ENCODE results near the gene EML3. TPM values are rescaled to one million over a fixed set of nuclear protein-coding genes. Genes with fewer than 3 reads are reported as not detected.

EML3 gene
- total RNA-seq, 1 donor from 2014 or later: 4.0 TPM

GRCh38 chr11:62601122-62601371 is 11.5 kb downstream of the EML3 start:
- H3K4me2 ChIP-seq: peak overlapping the region; percentile 92
- H3K27me3 Mint-ChIP-seq (ENCODE audit: insufficient read depth, low read depth): peaks cover 6% of the 10 kb centered on the region
- peak overlapping the region; percentile 86 for H3K27ac ChIP-seq
- H3K36me3 Mint-ChIP-seq: peaks cover 34% of the 10 kb centered on the region
- H3K4me1 Mint-ChIP-seq: peaks cover 53% of the 10 kb centered on the region
- H3K36me3 ChIP-seq: no peaks in the 10 kb centered on the region
- TF ChIP-seq, protein P1, sequence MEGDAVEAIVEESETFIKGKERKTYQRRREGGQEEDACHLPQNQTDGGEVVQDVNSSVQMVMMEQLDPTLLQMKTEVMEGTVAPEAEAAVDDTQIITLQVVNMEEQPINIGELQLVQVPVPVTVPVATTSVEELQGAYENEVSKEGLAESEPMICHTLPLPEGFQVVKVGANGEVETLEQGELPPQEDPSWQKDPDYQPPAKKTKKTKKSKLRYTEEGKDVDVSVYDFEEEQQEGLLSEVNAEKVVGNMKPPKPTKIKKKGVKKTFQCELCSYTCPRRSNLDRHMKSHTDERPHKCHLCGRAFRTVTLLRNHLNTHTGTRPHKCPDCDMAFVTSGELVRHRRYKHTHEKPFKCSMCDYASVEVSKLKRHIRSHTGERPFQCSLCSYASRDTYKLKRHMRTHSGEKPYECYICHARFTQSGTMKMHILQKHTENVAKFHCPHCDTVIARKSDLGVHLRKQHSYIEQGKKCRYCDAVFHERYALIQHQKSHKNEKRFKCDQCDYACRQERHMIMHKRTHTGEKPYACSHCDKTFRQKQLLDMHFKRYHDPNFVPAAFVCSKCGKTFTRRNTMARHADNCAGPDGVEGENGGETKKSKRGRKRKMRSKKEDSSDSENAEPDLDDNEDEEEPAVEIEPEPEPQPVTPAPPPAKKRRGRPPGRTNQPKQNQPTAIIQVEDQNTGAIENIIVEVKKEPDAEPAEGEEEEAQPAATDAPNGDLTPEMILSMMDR (IDR thresholded peaks at IDR 0.05): no peak
- TF ChIP-seq EZH2 (IDR thresholded peaks at IDR 0.05) (no peak), EZH2phosphoT487 (IDR thresholded peaks at IDR 0.05) (no peak)
- peak overlapping the region; percentile 99 for H3K4me3 Mint-ChIP-seq
- no peak for DNase-seq (ENCODE audit: low spot score)
- H3K27me3 ChIP-seq: peaks cover 22% of the 10 kb centered on the region
- peak overlapping the region; percentile 51 for H2AFZ ChIP-seq (replicated peaks)
- peaks cover 59% of the 10 kb centered on the region for H3F3A ChIP-seq (ENCODE audit: low read depth)
- H3K27ac Mint-ChIP-seq: no peak overlapping the region
- peaks cover 37% of the 10 kb centered on the region for H3K4me1 ChIP-seq
- no peaks in the 10 kb centered on the region for H3K9me3 ChIP-seq (ENCODE audit: low read depth)
- peaks cover 36% of the 10 kb centered on the region for H3K79me2 ChIP-seq (ENCODE audit: low read depth)
- no peaks in the 10 kb centered on the region for H3K9me3 Mint-ChIP-seq
- peaks cover 31% of the 10 kb centered on the region for H4K20me1 ChIP-seq (ENCODE audit: low read depth)
- peak overlapping the region; percentile 87 for H3K4me3 ChIP-seq
- H3K9ac ChIP-seq: peak overlapping the region; percentile 96

DNA sequence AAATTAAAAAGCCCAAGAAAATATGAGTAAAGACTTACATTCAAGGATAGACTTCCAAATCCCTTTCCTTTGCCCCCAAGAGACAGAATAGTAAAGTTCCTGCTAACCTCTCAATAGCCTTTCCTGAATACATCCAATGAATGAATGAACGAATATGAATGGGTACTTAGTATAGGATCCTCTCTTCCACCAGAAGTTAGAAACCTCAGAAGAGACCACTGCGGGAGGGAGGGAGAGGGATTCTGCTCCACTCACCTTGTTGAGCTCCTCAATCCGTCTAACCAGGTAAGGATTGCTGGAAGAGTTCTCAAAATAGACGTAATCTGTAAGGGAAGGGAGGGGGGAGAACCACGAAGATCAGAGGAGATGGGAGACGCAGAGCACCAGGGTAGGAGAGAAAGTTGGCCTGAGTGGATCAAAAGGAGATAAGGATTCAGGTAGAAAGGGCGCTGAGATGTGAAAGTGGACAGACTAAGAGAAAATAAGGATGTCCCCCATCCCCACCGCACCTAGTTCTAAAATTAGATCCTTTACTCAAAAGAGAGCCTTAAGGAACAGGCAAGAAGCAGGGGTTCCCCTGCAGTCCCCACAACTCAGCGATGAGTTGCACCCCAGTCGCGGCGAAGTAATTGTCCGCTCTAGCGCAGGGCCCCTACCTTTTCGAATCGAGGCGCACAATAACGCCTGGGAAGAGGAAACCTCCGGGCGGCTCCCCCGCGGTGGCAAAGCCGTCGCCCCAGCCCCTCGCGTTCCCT is 12.0 kb downstream of the EML3 start:
- Histone ChIP-seq H4K20me1 (ENCODE audit: low read depth) (peaks cover 31% of the 10 kb centered on the region), H3K27ac (no peak overlapping the region), H3F3A (ENCODE audit: low read depth) (peaks cover 62% of the 10 kb centered on the region), H2AFZ (replicated peaks) (no peak overlapping the region), H3K9ac (peak overlapping the region; percentile 96), H3K4me1 (peaks cover 36% of the 10 kb centered on the region), H3K4me2 (peak overlapping the region; percentile 92), H3K36me3 (no peaks in the 10 kb centered on the region), H3K4me3 (peak overlapping the region; percentile 87), H3K9me3 (ENCODE audit: low read depth) (no peaks in the 10 kb centered on the region), H3K27me3 (peaks cover 22% of the 10 kb centered on the region), H3K79me2 (ENCODE audit: low read depth) (peaks cover 36% of the 10 kb centered on the region)
- TF ChIP-seq EZH2phosphoT487 (IDR thresholded peaks at IDR 0.05) (no peak), EZH2 (IDR thresholded peaks at IDR 0.05) (no peak)
- TF ChIP-seq, protein P1 (IDR thresholded peaks at IDR 0.05): no peak
- Mint-ChIP-seq H3K4me1 (peaks cover 52% of the 10 kb centered on the region), H3K27me3 (ENCODE audit: insufficient read depth, low read depth) (peaks cover 7% of the 10 kb centered on the region), H3K36me3 (peaks cover 34% of the 10 kb centered on the region), H3K9me3 (no peaks in the 10 kb centered on the region), H3K27ac (peak overlapping the region; percentile 4), H3K4me3 (peak overlapping the region; percentile 99)
- peak; percentile 45 for DNase-seq (ENCODE audit: low spot score)

- Mint-ChIP-seq H3K4me1 (peaks cover 48% of the 10 kb centered on the region), H3K27me3 (ENCODE audit: insufficient read depth, low read depth) (peaks cover 5% of the 10 kb centered on the region), H3K36me3 (peaks cover 34% of the 10 kb centered on the region), H3K4me3 (peak overlapping the region; percentile 99), H3K9me3 (no peaks in the 10 kb centered on the region), H3K27ac (peak overlapping the region; percentile 4)
- peaks cover 30% of the 10 kb centered on the region for H3K4me1 ChIP-seq
- H3K4me3 ChIP-seq: peak overlapping the region; percentile 87
- H3F3A ChIP-seq (ENCODE audit: low read depth): peaks cover 63% of the 10 kb centered on the region
- no peak overlapping the region for H3K27ac ChIP-seq
- H3K27me3 ChIP-seq: peaks cover 22% of the 10 kb centered on the region
- no peak for TF ChIP-seq EZH2 (IDR thresholded peaks at IDR 0.05)
- TF ChIP-seq EZH2phosphoT487 (IDR thresholded peaks at IDR 0.05): no peak
- TF ChIP-seq, protein P1 (IDR thresholded peaks at IDR 0.05): no peak
- no peak overlapping the region for H2AFZ ChIP-seq (replicated peaks)
- peak overlapping the region; percentile 92 for H3K4me2 ChIP-seq
- no peaks in the 10 kb centered on the region for H3K9me3 ChIP-seq (ENCODE audit: low read depth)
- H3K9ac ChIP-seq: peak overlapping the region; percentile 96
- no peak for DNase-seq (ENCODE audit: low spot score)
- peaks cover 31% of the 10 kb centered on the region for H4K20me1 ChIP-seq (ENCODE audit: low read depth)
- peaks cover 36% of the 10 kb centered on the region for H3K79me2 ChIP-seq (ENCODE audit: low read depth)
- no peaks in the 10 kb centered on the region for H3K36me3 ChIP-seq
Observed at GRCh38 chr11:62599901-62600300, 12.7 kb downstream of the EML3 start.
